Breast epithelium (tissue), 4 donors: ENCODE data around the gene DMD. TPM values are rescaled to one million over a fixed set of nuclear protein-coding genes. Genes with fewer than 3 reads are reported as not detected.

ENCODE experiments used
- DNase-seq, 2 donors: peaks; one replicate each; pipeline ENCODE4 v3.0.0-alpha.2; 2019; ENCODE audit warnings: low spot score in 2 of 2
- H3K27ac ChIP-seq, 2 donors: fragments of 200-600 bp; sonication (generic) in 1 of 2; one replicate each; pipeline ENCODE4 v1.5.1; 2016 to 2019; ENCODE audit warnings: mild to moderate bottlenecking in 1 of 2
- H3K27me3 ChIP-seq, 2 donors: fragments of 200-600 bp; sonication (generic) in 1 of 2; one replicate each; pipeline versions ENCODE4 v1.5.1 to v1.6.0; 2017 to 2019; ENCODE audit warnings: control low read depth in 1 of 2, mild to moderate bottlenecking in 1 of 2
- H3K36me3 ChIP-seq: fragments of 200-600 bp; one replicate; pipeline ENCODE4 v1.5.1; 2019
- H3K4me1 ChIP-seq, 2 donors: fragments of 200-600 bp; sonication (generic); one replicate each; pipeline ENCODE4 v1.5.1; 2016 to 2019; ENCODE audit warnings: control low read depth in 1 of 2
- H3K4me3 ChIP-seq, 3 donors: fragments of 200-600 bp; sonication (generic); 1 replicate in 2 of 3; 2 replicates in 1 of 3; pipeline ENCODE4 v1.5.1; 2016 to 2019; ENCODE audit warnings: mild to moderate bottlenecking in 3 of 3, moderate library complexity in 2 of 3
- H3K9me3 ChIP-seq, 2 donors: fragments of 200-600 bp; sonication (generic) in 1 of 2; one replicate each; pipeline ENCODE4 v1.5.1; 2016 to 2019; ENCODE audit warnings: control low read depth in 1 of 2
- POLR2A ChIP-seq: fragments of 450-650 bp; IDR thresholded peaks from one replicate; pipeline ENCODE4 v1.6.1; 2016; ENCODE audit warnings: antibody characterized with exemption, mild to moderate bottlenecking, moderate library complexity
- POLR2AphosphoS5 ChIP-seq, 3 donors: sonication (generic); formaldehyde crosslinking; IDR thresholded peaks; one replicate each; pipeline ENCODE4 v1.6.1; 2017; ENCODE audit warnings: antibody characterized with exemption in 3 of 3
- intact Hi-C: fragments of 100-400 bp; cut with DNase I; formaldehyde crosslinking; loops from one replicate; pipeline ENCODE4 v1.15.1; 2023; ENCODE audit warnings: low total_unique reads
- total RNA-seq, 3 donors: library from RNA; depleted of rRNA; stranded (reverse); fragments of >200 nt; gene quantifications; one replicate each; pipeline ENCODE4 v1.1.0, GENCODE V29; 2016
- TF ChIP-seq, protein P1 (sequence below), 3 donors: fragments of 450-650 bp; IDR thresholded peaks; one replicate each; pipeline ENCODE4 v1.5.1; 2016 to 2017; ENCODE audit warnings: antibody characterized with exemption in 3 of 3, mild to moderate bottlenecking in 3 of 3, moderate library complexity in 3 of 3

DMD gene
- total RNA-seq, 3 donors from 2014 or later = 57.0 to 135 (median 65.2) TPM

DNA sequence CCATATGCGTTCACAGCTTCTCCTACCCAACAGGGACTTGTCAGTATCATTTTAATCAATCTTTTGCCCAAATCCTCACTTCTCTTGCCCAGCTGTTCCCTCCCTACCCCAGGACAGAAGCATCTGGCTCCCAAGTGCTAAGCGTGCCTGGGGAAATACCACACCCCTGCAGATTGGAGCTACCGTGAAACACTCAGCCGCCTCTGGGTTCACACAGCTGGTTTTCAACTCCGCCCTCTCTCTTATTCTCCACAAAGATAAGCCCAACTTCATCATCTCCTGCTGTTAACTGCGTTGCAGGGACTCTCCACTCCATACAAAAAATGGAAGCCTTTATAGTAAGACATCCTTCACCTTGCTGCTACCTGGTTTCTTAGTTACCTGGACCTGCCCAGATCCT, 1992.2 kb downstream of the DMD start:
- Histone ChIP-seq H3K27me3 (peaks cover 0 to 15% of the 10 kb centered on the region in 2 donors), H3K4me3 (no peak overlapping the region), H3K4me1 (no peaks in the 10 kb centered on the region), H3K36me3 (no peaks in the 10 kb centered on the region), H3K27ac (peak overlapping the region in 1 of 2 donors; percentile 0), H3K9me3 (no peaks in the 10 kb centered on the region)
- TF ChIP-seq, protein P1, sequence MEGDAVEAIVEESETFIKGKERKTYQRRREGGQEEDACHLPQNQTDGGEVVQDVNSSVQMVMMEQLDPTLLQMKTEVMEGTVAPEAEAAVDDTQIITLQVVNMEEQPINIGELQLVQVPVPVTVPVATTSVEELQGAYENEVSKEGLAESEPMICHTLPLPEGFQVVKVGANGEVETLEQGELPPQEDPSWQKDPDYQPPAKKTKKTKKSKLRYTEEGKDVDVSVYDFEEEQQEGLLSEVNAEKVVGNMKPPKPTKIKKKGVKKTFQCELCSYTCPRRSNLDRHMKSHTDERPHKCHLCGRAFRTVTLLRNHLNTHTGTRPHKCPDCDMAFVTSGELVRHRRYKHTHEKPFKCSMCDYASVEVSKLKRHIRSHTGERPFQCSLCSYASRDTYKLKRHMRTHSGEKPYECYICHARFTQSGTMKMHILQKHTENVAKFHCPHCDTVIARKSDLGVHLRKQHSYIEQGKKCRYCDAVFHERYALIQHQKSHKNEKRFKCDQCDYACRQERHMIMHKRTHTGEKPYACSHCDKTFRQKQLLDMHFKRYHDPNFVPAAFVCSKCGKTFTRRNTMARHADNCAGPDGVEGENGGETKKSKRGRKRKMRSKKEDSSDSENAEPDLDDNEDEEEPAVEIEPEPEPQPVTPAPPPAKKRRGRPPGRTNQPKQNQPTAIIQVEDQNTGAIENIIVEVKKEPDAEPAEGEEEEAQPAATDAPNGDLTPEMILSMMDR (IDR thresholded peaks at IDR 0.05) = no peak
- TF ChIP-seq POLR2A (no peak), POLR2AphosphoS5 (IDR thresholded peaks at IDR 0.05) (no peak)
- DNase-seq = no peak
- intact Hi-C loops = no loop called here

DNA sequence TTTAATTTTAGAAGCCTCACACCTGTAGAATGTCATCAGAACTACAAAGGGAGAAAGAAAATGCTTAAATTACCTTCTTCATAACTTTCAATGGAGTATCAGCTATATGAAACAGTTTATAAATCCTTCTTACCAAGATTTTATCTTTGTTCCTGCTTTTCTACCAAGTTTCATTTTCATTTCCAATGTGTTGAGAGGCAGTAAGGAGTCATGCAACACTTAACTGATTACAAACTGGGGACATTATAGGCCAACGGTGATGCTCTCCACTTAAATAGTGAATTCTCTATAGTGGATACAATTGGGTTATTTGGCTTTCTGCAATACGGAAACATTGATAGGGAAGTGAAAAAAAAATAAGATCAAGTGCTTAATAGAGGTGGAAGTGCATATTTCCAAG, 1994.3 kb downstream of the DMD start:
- Histone ChIP-seq H3K36me3 (no peaks in the 10 kb centered on the region), H3K9me3 (no peaks in the 10 kb centered on the region), H3K27ac (peak overlapping the region in 1 of 2 donors; percentile 15), H3K27me3 (peaks cover 0 to 16% of the 10 kb centered on the region in 2 donors), H3K4me3 (no peak overlapping the region), H3K4me1 (no peaks in the 10 kb centered on the region)
- no peak for TF ChIP-seq POLR2A
- no peak for TF ChIP-seq POLR2AphosphoS5 (IDR thresholded peaks at IDR 0.05)
- TF ChIP-seq, protein P1 (IDR thresholded peaks at IDR 0.05) = no peak
- intact Hi-C loops = no loop called here
- no peak for DNase-seq

DNA sequence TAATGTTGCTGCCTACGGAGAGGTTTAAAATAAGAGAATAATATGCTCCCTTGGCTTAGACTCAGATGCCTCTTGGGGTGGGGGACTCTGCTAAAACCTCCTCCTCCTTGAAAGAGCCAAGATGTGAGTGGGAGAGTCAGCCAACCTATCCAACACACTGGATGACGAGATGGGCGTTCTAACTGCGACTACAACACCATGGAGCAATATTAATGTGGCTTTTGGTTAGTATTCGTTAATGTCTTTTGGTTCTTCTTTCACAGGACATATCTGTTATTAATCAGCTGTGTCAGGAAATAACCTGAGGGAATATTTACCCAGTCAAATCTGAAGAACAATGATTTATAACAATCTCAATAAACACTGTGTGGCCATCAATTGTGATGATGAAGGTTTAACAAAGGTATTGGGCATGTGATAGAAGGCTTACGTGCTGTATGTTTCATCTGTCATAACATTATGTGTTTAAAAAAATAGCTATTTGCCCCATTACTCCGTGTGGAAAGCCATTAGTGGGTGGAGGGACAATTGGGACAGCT, 1996.0 kb downstream of the DMD start:
- H3K4me3 ChIP-seq = no peak overlapping the region
- H3K27me3 ChIP-seq = peaks cover 0 to 14% of the 10 kb centered on the region in 2 donors
- no peak for DNase-seq
- H3K4me1 ChIP-seq = no peaks in the 10 kb centered on the region
- TF ChIP-seq POLR2AphosphoS5 (IDR thresholded peaks at IDR 0.05) = no peak
- TF ChIP-seq POLR2A = no peak
- TF ChIP-seq, protein P1 (IDR thresholded peaks at IDR 0.05) = no peak
- no peaks in the 10 kb centered on the region for H3K36me3 ChIP-seq
- H3K27ac ChIP-seq = no peak overlapping the region
- H3K9me3 ChIP-seq = no peaks in the 10 kb centered on the region
- intact Hi-C loops = no loop called here

DNA sequence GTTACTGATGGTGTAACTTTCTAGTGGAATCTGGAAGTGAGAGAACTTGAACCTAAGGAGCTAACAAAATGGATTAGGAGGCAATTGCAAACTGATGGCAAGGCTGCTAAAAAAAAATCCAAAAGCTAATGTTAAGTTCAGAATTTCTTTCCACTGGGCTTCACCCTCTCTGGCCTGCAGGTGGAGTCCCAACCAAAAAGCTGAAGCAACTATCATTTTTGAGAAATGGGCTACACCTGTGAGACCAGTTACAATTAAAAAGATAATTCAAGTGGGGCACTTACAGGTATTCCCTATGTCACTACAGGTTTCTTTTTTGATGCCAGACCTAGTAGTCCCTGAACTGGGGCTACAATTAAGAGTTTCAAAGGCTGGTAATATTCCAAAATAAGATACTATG, 1997.4 kb downstream of the DMD start:
- TF ChIP-seq POLR2AphosphoS5 (IDR thresholded peaks at IDR 0.05) (no peak), POLR2A (no peak)
- TF ChIP-seq, protein P1 (IDR thresholded peaks at IDR 0.05) = no peak
- Histone ChIP-seq H3K36me3 (no peaks in the 10 kb centered on the region), H3K27ac (no peak overlapping the region), H3K4me3 (no peak overlapping the region), H3K9me3 (no peaks in the 10 kb centered on the region), H3K4me1 (no peaks in the 10 kb centered on the region), H3K27me3 (peaks cover 0 to 4% of the 10 kb centered on the region in 2 donors)
- intact Hi-C loops = no loop called here
- no peak for DNase-seq

DNA sequence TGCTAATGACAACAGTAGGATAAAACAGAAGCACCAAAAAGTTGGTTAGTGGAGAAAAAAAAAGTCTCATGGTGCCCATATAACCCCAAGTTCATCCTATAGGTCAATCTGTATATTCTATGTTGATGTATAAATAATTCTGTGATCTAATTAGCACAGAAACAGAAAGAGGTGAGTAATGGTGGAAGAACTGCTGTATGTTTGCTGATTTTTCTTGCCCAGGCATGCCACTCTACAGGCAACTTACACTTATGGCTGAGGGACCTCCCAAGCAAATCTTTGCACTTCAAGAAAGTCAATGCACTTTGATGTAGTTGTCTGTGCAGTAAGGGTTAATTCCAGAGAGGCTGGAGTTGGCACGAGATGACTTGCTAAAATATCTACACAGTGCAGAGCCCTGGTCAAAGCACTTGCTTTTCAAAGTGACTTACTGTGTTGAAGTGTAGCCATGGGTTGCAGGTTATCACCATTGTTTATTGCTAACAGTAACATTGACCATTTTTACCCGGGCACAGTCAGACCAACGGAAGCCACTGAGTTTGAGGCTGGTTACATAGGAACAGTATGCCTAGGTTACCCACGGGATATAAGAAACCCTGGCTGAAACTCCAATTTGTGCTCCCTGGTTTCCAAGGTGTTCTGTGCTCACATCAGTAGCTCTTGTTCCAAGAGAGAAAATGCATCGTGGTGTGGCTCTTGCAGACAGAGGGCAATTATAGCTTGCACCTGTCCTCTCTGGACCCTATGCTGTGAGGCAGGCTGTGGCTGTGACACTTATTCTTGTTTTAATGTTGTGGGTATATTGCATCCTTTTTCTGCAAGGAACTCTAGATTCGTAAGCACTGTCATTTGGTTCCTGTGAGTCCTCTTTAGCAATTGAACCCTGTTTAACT, 1998.2 kb downstream of the DMD start:
- no peak overlapping the region for H3K4me3 ChIP-seq
- no peaks in the 10 kb centered on the region for H3K4me1 ChIP-seq
- H3K27me3 ChIP-seq = peaks cover 0 to 4% of the 10 kb centered on the region in 2 donors
- TF ChIP-seq POLR2AphosphoS5 (IDR thresholded peaks at IDR 0.05) (no peak), POLR2A (no peak)
- TF ChIP-seq, protein P1 (IDR thresholded peaks at IDR 0.05) = no peak
- H3K9me3 ChIP-seq = no peaks in the 10 kb centered on the region
- DNase-seq = no peak
- intact Hi-C loops = no loop called here
- H3K27ac ChIP-seq = no peak overlapping the region
- H3K36me3 ChIP-seq = no peaks in the 10 kb centered on the region
